Measurements from ENCODE around the gene FRRS1.
"Not testable (repeated sequence)": the region's sequence is repeated elsewhere in the genome, so short reads cannot be mapped to it uniquely, and the experiment has no call there.

Gene FRRS1

GRCh38 chr1:99766378-99766800, at the start of gene FRRS1:
FRRS1 (minus strand) TSS chr1:99766635; CDS start chr1:99748768, 17,867 bp downstream.
- DNase-seq (ENCODE audit: low read depth, low spot score) = peak; percentile 32

GRCh38 chr1:99814373-99814900, 48.0 kb upstream of the FRRS1 start:
- DNase-seq (ENCODE audit: low read depth, low spot score) = no peak

GRCh38 chr1:99811747-99812146, 45.3 kb upstream of the FRRS1 start:
- no peak for DNase-seq (ENCODE audit: low read depth, low spot score)

GRCh38 chr1:99811075-99811474, 44.6 kb upstream of the FRRS1 start:
- no peak for DNase-seq (ENCODE audit: low read depth, low spot score)

GRCh38 chr1:99808391-99809115, 42.1 kb upstream of the FRRS1 start:
- DNase-seq (ENCODE audit: low read depth, low spot score) = peak; percentile 41

GRCh38 chr1:99806882-99807281, 40.4 kb upstream of the FRRS1 start:
- no peak for DNase-seq (ENCODE audit: low read depth, low spot score)

GRCh38 chr1:99801584-99801983, 35.1 kb upstream of the FRRS1 start:
- DNase-seq (ENCODE audit: low read depth, low spot score) = no peak

GRCh38 chr1:99793861-99794260, 27.4 kb upstream of the FRRS1 start:
- not testable (repeated sequence) for DNase-seq (ENCODE audit: low read depth, low spot score)

GRCh38 chr1:99789715-99790114, 23.3 kb upstream of the FRRS1 start:
- DNase-seq (ENCODE audit: low read depth, low spot score) = no peak

GRCh38 chr1:99788896-99789295, 22.5 kb upstream of the FRRS1 start:
- DNase-seq (ENCODE audit: low read depth, low spot score) = no peak

GRCh38 chr1:99786751-99787501, 20.5 kb upstream of the FRRS1 start:
- DNase-seq (ENCODE audit: low read depth, low spot score) = no peak

- no peak for DNase-seq (ENCODE audit: low read depth, low spot score)
Measured at GRCh38 chr1:99784809-99785255, 18.4 kb upstream of the FRRS1 start.

GRCh38 chr1:99784143-99784542, 17.7 kb upstream of the FRRS1 start:
- no peak for DNase-seq (ENCODE audit: low read depth, low spot score)

GRCh38 chr1:99782920-99783319, 16.5 kb upstream of the FRRS1 start:
- no peak for DNase-seq (ENCODE audit: low read depth, low spot score)

- DNase-seq (ENCODE audit: low read depth, low spot score) = no peak
Measured at GRCh38 chr1:99782397-99782796, 16.0 kb upstream of the FRRS1 start.

- DNase-seq (ENCODE audit: low read depth, low spot score) = no peak
Measured at GRCh38 chr1:99781798-99782197, 15.4 kb upstream of the FRRS1 start.

GRCh38 chr1:99777752-99778151, 11.3 kb upstream of the FRRS1 start:
- DNase-seq (ENCODE audit: low read depth, low spot score) = no peak

GRCh38 chr1:99776120-99776519, 9.7 kb upstream of the FRRS1 start:
- no peak for DNase-seq (ENCODE audit: low read depth, low spot score)

GRCh38 chr1:99772809-99773208, 6.4 kb upstream of the FRRS1 start:
- no peak for DNase-seq (ENCODE audit: low read depth, low spot score)

GRCh38 chr1:99771513-99771918, 5.1 kb upstream of the FRRS1 start:
- no peak for DNase-seq (ENCODE audit: low read depth, low spot score)

- no peak for DNase-seq (ENCODE audit: low read depth, low spot score)
Measured at GRCh38 chr1:99768524-99769245, 2.2 kb upstream of the FRRS1 start.

GRCh38 chr1:99768104-99768503, 1.7 kb upstream of the FRRS1 start:
- DNase-seq (ENCODE audit: low read depth, low spot score) = no peak

Measured in brain pericyte (primary cell).